Measurements from ENCODE around the gene RHBDF2.
A peak's percentile ranks its signal among the peaks of the same experiment; 100 is the strongest.

RHBDF2 gene

GRCh38 chr17:76467366-76467765 lies 33.9 kb downstream of the RHBDF2 start, which contains the start of gene AANAT:
AANAT (plus strand) TSS chr17:76467603; CDS start chr17:76468747, 1,144 bp downstream.
- no peak for DNase-seq

GRCh38 chr17:76466775-76467130 lies 34.5 kb downstream of the RHBDF2 start:
- DNase-seq = no peak

- no peak for DNase-seq
Measured at GRCh38 chr17:76462556-76463290, 38.5 kb downstream of the RHBDF2 start.

GRCh38 chr17:76461765-76462555 lies 39.3 kb downstream of the RHBDF2 start:
- DNase-seq = no peak

- no peak for DNase-seq
Measured at GRCh38 chr17:76459674-76460073, 41.5 kb downstream of the RHBDF2 start.

GRCh38 chr17:76458580-76459490 lies 42.4 kb downstream of the RHBDF2 start:
- peak in 9 of 56 donors; percentile 16 to 36 (median 24) for DNase-seq

GRCh38 chr17:76453431-76453743 lies 47.8 kb downstream of the RHBDF2 start:
- no peak for DNase-seq

- peak in 55 of 56 donors; percentile 21 to 93 (median 76) for DNase-seq
Measured at GRCh38 chr17:76452660-76453430, 48.4 kb downstream of the RHBDF2 start, which contains the start of gene UBE2O. UBE2O (minus strand) TSS chr17:76453152; CDS start chr17:76453141, 11 bp downstream.

GRCh38 chr17:76452127-76452659 lies 49.0 kb downstream of the RHBDF2 start:
- DNase-seq = peak in 1 of 56 donors; percentile 9

GRCh38 chr17:76451506-76451905 lies 49.7 kb downstream of the RHBDF2 start:
- no peak for DNase-seq

- no peak for DNase-seq
Measured at GRCh38 chr17:76449126-76449525, 52.1 kb downstream of the RHBDF2 start.

GRCh38 chr17:76447931-76448652 lies 53.1 kb downstream of the RHBDF2 start:
- no peak for DNase-seq

GRCh38 chr17:76446449-76447231 lies 54.6 kb downstream of the RHBDF2 start:
- DNase-seq = no peak

- DNase-seq = no peak
Measured at GRCh38 chr17:76445697-76446448, 55.4 kb downstream of the RHBDF2 start.

- DNase-seq = no peak
Measured at GRCh38 chr17:76444518-76445311, 56.5 kb downstream of the RHBDF2 start.

- DNase-seq = no peak
Measured at GRCh38 chr17:76442341-76443338, 58.6 kb downstream of the RHBDF2 start.
